ENCODE measurements around the gene MZF1. TPM values are rescaled to one million over a fixed set of nuclear protein-coding genes. Genes with fewer than 3 reads are reported as not detected.

Gene MZF1
- total and polyA plus RNA-seq, 9 of the 15 experiments (the other 6 are each of a cell fraction or from before 2014, with no cell fraction given) = 0.31 to 29.3 (median 11.5) TPM

- peak; percentile 79 to 99; a peak in 3 of 4 replicates for TF ChIP-seq TEAD1 (CRISPR knock-in tag; IDR thresholded peaks at IDR 0.05)
- TF ChIP-seq IRF9 (tag; IDR thresholded peaks at IDR 0.05) = 0 out of 2 replicates have a peak, but pooled peaks have one; percentile 3
- no peak for TF ChIP-seq ID3 (CRISPR knock-in tag; IDR thresholded peaks at IDR 0.05)
- TF ChIP-seq ID3 (tag; IDR thresholded peaks at IDR 0.05) = peak; percentile 82
- TF ChIP-seq CHD2 (IDR thresholded peaks at IDR 0.05; ENCODE audit: low read depth, low read length) = peak; percentile 32
- 0 out of 2 replicates have a peak, but pooled peaks have one; percentile 11 for TF ChIP-seq JUN (IDR thresholded peaks at IDR 0.05; ENCODE audit: borderline replicate concordance, low read depth, low read length)
- 0 out of 2 replicates have a peak, but pooled peaks have one; percentile 4 for TF ChIP-seq JUN (CRISPR knock-in tag; IDR thresholded peaks at IDR 0.05; ENCODE audit: borderline replicate concordance)
- peak; percentile 59; the same call in 1 of the 2 replicates for TF ChIP-seq ZNF592 (IDR thresholded peaks at IDR 0.05)
- no peak for TF ChIP-seq TAL1 (IDR thresholded peaks at IDR 0.05)
- no peak for TF ChIP-seq SMARCE1 (IDR thresholded peaks at IDR 0.05)
- no peak; the same call in 1 of the 2 replicates for TF ChIP-seq FOSL1 (tag; conservative IDR thresholded peaks at IDR 0.05)
- TF ChIP-seq ZNF445 (CRISPR knock-in tag; IDR thresholded peaks at IDR 0.05; ENCODE audit: low read depth) = no peak
- no peak for TF ChIP-seq HSF4 (CRISPR knock-in tag; IDR thresholded peaks at IDR 0.05; ENCODE audit: borderline replicate concordance)
- TF ChIP-seq NELFE (IDR thresholded peaks at IDR 0.05; ENCODE audit: insufficient read depth, insufficient read length) = no peak
- TF ChIP-seq KAT2B (IDR thresholded peaks at IDR 0.05; ENCODE audit: low read depth, low read length) = no peak
- TF ChIP-seq PHF20 (IDR thresholded peaks at IDR 0.05; ENCODE audit: partially characterized antibody) = peak; percentile 97
- peak; percentile 93 for TF ChIP-seq ZBTB33 (CRISPR knock-in tag; IDR thresholded peaks at IDR 0.05)
- no peak for TF ChIP-seq ZNF75A (CRISPR knock-in tag; IDR thresholded peaks at IDR 0.05)
Measured at GRCh38 chr19:58519355-58520256, 53.5 kb downstream of the MZF1 start, which contains the start of gene ZBTB45 (continued).

Measured in K562 (cell line).